Nephron (organoid): ENCODE data around the gene CDH16.
A peak's percentile ranks its signal among the peaks of the same experiment; 100 is the strongest.

Experiments used
- H3K27ac Mint-ChIP-seq, 3 experiments: 2 replicates each; pipeline ENCODE4 v1.8.0; 2020; ENCODE audit warnings: mixed read lengths in 3 of 3, mild to moderate bottlenecking in 2 of 3, moderate library complexity in 1 of 3
- H3K27me3 Mint-ChIP-seq: 2 replicates; pipeline ENCODE4 v1.8.0; 2021; ENCODE audit warnings: low read depth, mild to moderate bottlenecking, moderate library complexity, mixed read lengths
- H3K36me3 Mint-ChIP-seq: 2 replicates; pipeline ENCODE4 v1.8.0; 2020; ENCODE audit warnings: low read depth, mixed read lengths
- H3K4me1 Mint-ChIP-seq: 2 replicates; pipeline ENCODE4 v1.8.0; 2020; ENCODE audit warnings: mixed read lengths
- H3K4me3 Mint-ChIP-seq, 3 experiments: 2 replicates each; pipeline ENCODE4 v1.8.0; 2020; ENCODE audit warnings: mild to moderate bottlenecking in 3 of 3, mixed read lengths in 3 of 3, moderate library complexity in 2 of 3
- H3K9me3 Mint-ChIP-seq: 2 replicates; pipeline ENCODE4 v1.8.0; 2020; ENCODE audit warnings: mixed read lengths
- TF ChIP-seq, protein P1 (sequence below), 3 experiments: fragments of 200-600 bp; sonication (generic); IDR thresholded peaks; one replicate each; pipeline ENCODE4 v1.5.0; 2021; ENCODE audit warnings: antibody characterized with exemption in 3 of 3; ENCODE audit not compliant: unreplicated experiment in 3 of 3

Gene CDH16

DNA sequence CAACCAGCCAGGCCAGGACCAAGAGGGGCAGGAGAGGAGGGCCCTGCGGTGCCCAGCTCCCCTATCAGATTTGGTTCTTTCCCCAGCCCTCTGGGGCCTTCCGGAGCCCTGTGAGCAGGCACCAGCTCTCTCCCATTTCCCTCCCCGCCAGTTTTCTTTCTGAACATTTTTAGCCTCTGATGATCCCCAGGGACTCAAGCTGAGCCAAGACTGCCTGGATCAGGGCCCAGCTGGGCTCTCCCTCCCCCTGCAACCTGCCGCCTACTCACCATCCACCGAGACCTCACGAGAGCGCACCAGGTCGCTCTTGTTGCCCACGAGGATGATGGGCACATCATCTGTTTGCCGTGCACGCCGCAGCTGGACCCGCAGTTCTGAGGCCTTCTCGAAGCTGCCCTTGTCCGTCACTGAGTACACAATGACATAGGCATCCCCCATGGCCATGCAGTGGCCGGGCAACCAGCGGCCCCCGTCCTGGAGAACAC, 4.6 kb upstream of the CDH16 start:
- Mint-ChIP-seq H3K27ac (peak overlapping the region in 1 of 3 experiments; percentile 32), H3K27me3 (peaks cover 70% of the 10 kb centered on the region), H3K9me3 (no peaks in the 10 kb centered on the region), H3K4me3 (peak overlapping the region; percentile 13 to 49 (median 30)), H3K4me1 (peaks cover 36% of the 10 kb centered on the region), H3K36me3 (no peaks in the 10 kb centered on the region)
- TF ChIP-seq, protein P1, sequence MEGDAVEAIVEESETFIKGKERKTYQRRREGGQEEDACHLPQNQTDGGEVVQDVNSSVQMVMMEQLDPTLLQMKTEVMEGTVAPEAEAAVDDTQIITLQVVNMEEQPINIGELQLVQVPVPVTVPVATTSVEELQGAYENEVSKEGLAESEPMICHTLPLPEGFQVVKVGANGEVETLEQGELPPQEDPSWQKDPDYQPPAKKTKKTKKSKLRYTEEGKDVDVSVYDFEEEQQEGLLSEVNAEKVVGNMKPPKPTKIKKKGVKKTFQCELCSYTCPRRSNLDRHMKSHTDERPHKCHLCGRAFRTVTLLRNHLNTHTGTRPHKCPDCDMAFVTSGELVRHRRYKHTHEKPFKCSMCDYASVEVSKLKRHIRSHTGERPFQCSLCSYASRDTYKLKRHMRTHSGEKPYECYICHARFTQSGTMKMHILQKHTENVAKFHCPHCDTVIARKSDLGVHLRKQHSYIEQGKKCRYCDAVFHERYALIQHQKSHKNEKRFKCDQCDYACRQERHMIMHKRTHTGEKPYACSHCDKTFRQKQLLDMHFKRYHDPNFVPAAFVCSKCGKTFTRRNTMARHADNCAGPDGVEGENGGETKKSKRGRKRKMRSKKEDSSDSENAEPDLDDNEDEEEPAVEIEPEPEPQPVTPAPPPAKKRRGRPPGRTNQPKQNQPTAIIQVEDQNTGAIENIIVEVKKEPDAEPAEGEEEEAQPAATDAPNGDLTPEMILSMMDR (IDR thresholded peaks at IDR 0.05; ENCODE audit: unreplicated experiment in 3 of 3), result no peak

GRCh38 chr16:66921729-66922450, 3.2 kb upstream of the CDH16 start:
- no peaks in the 10 kb centered on the region for H3K9me3 Mint-ChIP-seq
- peak overlapping the region in 1 of 3 experiments; percentile 47 for H3K27ac Mint-ChIP-seq
- H3K36me3 Mint-ChIP-seq, result no peaks in the 10 kb centered on the region
- peaks cover 31% of the 10 kb centered on the region for H3K4me1 Mint-ChIP-seq
- H3K4me3 Mint-ChIP-seq, result no peak overlapping the region
- peaks cover 61% of the 10 kb centered on the region for H3K27me3 Mint-ChIP-seq
- TF ChIP-seq, protein P1 (IDR thresholded peaks at IDR 0.05; ENCODE audit: unreplicated experiment in 3 of 3), result no peak

DNA sequence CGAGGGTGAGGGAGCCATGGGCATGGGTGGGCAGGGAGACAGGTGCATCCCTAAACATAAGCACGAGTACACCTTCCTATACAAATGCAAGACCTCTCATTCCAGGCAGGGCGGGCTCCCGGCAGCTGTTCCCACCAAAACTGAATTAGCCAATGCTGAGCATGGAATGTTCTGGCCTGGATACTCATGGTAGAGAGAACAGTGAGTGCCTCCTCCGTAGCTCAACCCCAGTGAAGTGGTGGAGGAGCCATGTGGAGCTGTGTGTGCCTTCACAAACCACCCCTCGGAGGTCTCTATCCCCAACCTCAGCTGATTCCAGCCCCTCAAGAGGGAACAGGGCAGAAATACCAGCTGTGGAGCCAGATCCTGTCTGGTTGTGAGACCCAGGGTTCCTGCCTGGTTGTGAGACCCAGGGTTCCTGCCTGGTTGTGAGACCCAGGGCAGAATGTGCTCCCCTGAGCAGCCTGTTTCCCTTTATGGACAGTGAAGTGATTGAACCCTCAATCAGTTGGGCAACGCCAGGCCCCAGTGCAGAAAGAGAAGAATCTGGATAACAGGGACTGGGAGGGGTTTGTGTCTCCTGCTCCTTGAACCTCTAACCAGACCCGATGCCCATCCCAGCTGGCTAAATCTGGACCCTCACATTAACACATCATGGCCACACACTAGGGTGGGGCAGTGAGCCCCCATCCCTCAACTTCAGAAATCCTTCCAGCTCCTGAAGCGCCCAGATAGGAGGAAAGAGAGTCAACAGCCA, 2.4 kb upstream of the CDH16 start:
- TF ChIP-seq, protein P1 (IDR thresholded peaks at IDR 0.05; ENCODE audit: unreplicated experiment in 3 of 3), result no peak
- peaks cover 31% of the 10 kb centered on the region for H3K4me1 Mint-ChIP-seq
- H3K27ac Mint-ChIP-seq, result peak overlapping the region; percentile 28 to 47 (median 32)
- no peaks in the 10 kb centered on the region for H3K9me3 Mint-ChIP-seq
- no peak overlapping the region for H3K4me3 Mint-ChIP-seq
- peaks cover 58% of the 10 kb centered on the region for H3K27me3 Mint-ChIP-seq
- H3K36me3 Mint-ChIP-seq, result no peaks in the 10 kb centered on the region

DNA sequence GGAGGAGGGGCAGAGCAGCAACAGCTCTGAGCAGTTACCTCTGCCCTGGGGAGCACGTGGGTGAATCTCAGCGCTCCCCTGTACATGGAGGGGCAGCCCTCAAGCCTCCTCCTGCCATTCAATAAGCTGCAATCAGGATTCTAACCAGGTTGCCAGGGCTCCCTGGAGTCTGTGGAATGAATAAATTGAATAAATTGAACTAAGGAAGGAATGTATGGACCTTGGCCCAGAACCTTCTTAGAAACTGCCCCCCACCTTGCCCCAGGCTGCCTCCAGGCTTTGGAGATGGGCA, 1.6 kb upstream of the CDH16 start:
- Mint-ChIP-seq H3K9me3 (no peaks in the 10 kb centered on the region), H3K27ac (peak overlapping the region; percentile 69 to 93 (median 85)), H3K4me1 (peaks cover 23% of the 10 kb centered on the region), H3K4me3 (no peak overlapping the region), H3K36me3 (no peaks in the 10 kb centered on the region), H3K27me3 (peaks cover 51% of the 10 kb centered on the region)
- TF ChIP-seq, protein P1 (IDR thresholded peaks at IDR 0.05; ENCODE audit: unreplicated experiment in 3 of 3), result no peak

GRCh38 chr16:66919569-66920298, 1.0 kb upstream of the CDH16 start:
- Mint-ChIP-seq H3K9me3 (no peaks in the 10 kb centered on the region), H3K27ac (peak overlapping the region; percentile 69 to 93 (median 85)), H3K4me3 (peak overlapping the region in 1 of 3 experiments; percentile 5), H3K27me3 (peaks cover 53% of the 10 kb centered on the region), H3K4me1 (peaks cover 22% of the 10 kb centered on the region), H3K36me3 (no peaks in the 10 kb centered on the region)
- TF ChIP-seq, protein P1 (IDR thresholded peaks at IDR 0.05; ENCODE audit: unreplicated experiment in 3 of 3), result no peak
